Activated CD4-positive, CD25-positive, alpha-beta regulatory T cell treated with anti-CD3 and anti-CD28 coated beads, Interleukin-2, amount 50 U/mL, for 72 hours (primary cell): ENCODE results near the gene DIS3L.
A peak's percentile ranks its signal among the peaks of the same experiment; 100 is the strongest.
"Not testable (repeated sequence)": the region's sequence is repeated elsewhere in the genome, so short reads cannot be mapped to it uniquely, and the experiment has no call there.

Experiments
- DNase-seq: peaks from one replicate; pipeline ENCODE4 v3.0.0; 2021

DIS3L gene

DNA sequence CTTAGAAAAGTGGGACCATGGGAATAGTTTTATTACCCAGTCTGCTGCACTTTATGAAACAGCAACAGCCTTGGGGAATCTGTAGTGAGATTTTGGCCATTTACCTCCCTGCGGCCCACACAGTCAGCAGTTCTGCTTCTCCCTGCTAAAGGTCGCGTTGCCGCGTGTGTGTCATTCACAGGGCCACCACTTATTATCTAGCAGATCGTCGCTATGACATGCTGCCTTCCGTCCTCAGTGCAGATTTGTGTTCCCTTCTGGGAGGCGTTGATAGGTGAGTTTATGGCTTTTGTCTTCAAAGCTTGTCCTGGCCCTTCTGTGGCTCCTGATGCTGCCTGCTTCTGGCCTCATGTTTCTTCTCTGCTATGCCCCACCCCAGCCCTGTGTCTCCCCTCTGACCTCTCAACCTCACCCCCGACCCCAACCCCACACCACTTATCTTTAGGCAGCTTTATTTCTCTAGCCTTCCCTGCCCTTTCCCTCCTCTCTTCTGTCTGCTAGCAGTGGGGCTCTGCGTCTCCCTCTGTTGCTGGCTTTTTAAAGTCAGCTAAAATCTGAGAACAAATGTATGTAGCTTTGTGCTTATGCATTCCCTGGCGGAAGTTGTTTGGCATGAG, 30.1 kb downstream of the DIS3L start:
- no peak for DNase-seq

DNA sequence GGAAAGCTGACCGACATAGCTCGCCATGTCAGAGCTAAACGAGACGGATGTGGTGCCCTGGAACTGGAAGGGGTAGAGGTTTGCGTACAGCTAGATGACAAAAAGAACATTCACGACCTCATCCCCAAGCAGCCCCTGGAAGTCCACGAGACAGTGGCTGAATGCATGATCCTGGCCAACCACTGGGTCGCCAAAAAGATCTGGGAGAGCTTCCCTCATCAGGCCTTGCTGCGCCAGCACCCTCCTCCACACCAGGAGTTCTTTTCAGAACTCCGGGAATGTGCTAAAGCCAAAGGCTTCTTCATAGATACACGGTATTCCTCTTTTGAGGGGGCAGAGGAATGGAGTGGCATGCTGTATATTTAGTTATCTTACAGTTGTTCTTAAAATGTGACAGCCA, 32.7 kb downstream of the DIS3L start:
- DNase-seq, result no peak

DNA sequence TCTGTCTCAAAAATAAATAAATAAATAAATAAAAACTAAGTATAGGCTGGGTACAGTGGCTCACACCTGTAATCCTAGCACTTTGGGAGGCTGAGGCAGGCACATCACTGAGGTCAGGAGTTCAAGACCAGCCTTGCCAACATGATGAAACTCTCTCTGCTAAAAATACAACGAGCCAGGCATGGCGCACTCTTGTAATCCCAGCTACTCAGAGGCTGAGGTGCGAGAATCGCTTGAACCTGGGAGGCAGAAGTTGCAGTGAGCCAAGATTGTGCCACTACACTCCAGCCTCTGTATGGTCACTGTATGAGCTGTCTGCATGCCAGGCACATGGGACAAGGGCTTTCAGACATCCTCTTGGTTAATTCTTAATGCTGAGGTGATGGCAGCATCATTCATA, 34.4 kb downstream of the DIS3L start:
- DNase-seq, result no peak

DNA sequence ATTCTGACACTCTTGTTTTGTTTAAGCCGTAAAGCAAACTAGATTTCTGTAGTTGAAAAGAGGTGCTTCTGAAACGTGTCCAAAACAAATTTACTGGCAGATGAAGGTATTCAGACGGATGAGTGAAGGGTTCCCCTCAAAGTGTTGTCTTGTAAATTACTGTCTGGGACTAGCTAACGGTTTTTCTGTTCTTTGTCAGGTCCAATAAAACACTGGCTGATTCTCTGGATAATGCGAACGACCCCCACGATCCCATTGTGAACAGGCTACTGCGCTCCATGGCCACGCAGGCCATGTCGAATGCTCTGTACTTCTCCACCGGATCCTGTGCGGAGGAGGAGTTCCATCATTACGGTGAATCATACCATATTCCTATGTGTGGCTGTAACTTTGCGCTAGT, 35.4 kb downstream of the DIS3L start:
- DNase-seq, result no peak

DNA sequence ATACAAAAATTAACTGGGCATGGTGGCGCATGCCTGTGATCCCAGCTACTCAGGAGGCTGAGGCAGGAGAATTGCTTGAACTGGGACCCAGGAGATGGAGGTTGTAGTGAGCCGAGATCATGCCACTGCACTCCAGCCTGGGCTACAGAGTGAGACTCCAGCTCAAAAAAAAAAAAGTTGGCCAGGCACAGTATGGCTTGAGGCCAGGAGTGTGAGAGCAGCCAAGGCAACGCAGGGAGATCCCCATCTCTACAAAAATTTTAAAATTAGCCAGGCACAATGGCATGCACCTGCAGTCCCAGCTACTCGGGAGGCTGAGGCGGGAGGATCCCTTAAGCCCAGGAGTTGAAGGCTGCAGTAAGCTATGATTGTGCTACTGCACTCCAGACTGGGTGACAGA, 55.2 kb downstream of the DIS3L start:
- not testable (repeated sequence) for DNase-seq

DNA sequence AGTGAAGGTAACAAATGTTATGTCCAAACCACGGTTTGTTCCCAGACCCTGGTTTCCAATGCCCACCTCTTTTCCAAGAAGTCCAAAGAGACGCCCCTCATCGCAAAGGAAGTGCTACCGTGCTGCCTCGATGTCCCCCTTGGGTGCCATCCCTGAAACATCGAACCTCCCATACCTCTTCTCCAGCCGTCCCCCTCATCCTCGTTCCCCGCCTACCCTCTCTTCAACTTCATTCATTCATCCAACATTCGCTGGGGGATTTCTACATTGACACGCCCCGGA, 62.6 kb downstream of the DIS3L start:
- DNase-seq, result no peak

DNA sequence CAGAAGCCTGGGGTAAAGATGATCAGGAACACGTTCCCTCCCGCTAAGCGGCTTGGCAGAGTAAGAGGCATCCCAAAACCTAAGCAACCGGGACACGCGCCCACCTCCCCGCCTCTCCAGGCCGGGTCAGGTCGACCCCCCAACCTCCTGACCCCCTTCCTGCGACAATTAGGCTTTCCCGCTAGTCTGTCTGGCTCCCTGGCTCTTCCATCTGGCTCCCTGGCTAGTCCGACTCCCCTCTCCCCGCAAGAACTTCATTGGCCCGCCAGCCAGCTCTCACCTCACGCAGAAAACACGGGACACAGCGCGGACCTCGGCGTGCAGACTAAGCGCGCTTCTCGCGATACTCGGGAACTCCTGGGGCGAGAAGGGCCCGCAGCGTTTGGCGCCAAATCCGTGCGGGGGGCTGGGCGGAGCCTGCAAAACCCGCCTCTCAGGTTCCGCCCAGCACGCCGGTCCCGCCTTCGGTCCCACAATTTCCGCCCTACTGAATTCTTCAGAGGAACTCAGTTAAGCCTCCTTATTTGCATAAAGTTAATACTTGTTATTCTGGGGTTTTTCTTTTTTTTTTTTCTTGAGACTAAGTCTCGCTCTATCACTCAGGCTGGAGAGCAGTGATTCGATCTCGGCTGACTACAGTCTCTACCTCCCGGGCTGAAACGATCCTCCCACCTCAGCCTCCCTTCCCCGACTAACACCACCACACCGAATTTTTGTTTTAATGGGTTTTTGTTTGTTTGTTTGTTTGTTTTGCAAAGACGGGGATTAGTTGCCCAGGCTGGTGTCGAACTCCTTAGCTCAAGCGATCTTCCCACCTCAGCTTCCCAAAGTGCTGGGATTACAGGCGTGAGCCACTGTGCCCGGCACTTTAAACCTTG, 63.2 kb downstream of the DIS3L start, which contains the start of gene TIPIN:
TSS of gene TIPIN (minus strand) at position 327 of the 878 bp plus-strand sequence. CDS start 3,738 bp downstream, outside the sequence.
- DNase-seq, result peak; percentile 97

DNA sequence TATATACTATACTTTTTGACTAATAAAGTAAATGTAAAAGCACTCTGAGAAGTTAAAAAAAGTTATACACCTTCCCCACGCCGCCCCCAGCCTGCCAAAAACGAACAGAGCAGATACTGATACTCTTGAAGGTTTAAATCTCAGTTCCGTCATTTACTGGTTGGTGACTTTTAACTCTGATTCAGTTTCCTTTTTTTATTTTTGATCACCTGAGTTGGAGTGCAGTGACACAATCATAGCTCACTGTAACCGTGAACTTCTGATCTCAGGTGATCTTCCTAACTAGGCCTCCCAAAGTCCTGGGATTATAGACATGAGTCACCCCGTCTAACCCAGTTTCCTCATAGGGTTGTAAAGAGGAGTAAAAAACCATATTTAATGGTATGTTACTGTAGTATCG, 66.4 kb downstream of the DIS3L start:
- no peak for DNase-seq

DNA sequence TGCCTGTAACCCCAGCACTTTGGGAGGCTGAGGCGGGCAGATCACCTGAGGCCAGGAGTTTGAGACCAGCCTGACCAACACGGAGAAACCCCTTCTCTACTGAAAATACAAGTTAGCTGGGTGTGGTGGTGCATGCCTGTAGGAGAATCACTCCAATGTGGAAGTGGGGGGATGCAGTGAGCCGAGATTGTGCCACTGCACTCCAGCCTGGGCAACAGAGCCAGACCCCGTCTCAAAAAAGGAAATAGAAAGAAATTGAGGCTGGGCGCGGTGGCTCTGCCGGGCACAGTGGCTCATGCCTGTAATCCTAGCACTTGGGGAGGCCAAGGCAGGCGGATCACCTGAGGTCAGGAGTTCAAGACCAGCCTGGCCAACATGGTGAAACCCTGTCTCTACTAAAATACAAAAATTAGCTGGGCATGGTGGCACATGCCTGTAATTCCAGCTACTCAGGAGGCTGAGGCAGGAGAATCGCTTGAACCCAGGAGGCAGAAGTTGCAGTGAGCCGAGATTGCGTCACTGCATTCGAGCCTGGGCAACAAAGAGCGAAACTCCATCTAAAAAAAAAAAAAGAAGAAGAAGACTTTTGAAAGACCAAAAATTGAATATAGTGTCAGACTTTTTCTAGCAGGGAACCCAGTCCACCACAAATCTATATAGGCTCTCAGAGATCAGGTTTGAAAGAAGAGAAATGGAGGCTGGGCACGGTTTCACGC, 68.5 kb downstream of the DIS3L start:
- DNase-seq, result not testable (repeated sequence)

DNA sequence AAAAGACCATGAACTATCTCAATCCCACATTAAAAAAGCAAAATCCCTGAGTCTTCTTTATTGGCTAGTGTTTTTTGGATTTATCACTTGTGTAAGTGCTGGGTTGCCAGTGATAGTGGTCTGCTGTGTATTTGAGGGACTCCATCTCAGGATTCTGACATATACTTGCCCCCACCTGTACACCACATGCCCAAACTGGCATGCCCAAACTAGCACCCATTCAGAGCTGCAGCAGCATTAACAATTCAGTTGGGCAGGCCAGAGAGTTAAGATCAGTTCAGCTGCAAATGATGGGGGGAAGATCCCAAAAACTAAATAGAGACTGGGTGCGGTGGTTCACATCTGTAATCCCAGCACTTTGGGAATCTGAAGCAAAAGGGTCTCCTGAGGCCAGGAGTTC, 69.4 kb downstream of the DIS3L start:
- no peak for DNase-seq

DNA sequence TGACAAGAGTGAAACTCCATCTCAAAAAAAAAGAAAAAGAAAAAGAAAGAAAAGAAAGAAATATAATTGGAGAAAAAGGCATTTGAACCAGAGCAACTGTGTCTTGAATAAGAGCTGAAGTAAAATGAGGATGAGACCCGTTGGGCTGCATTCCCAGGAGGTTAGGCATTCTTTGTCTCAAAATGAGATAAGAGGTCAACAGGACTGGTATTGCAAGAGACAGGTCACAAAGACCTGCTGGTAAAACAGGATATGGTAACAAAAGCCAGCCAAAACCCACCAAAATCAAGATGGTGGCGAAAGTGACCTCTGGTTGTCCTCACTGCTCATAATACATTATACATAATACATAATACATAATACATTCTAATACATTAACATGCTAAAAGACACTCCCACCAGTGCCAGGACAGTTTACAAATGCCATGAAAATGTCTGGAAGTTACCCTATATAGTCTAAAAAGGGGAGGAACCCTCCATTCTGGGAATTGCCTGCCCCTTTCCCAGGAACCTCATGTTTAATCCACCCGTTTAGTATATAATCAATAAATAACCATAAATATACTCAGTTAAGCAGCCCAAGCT, 71.7 kb downstream of the DIS3L start:
- DNase-seq, result no peak

DNA sequence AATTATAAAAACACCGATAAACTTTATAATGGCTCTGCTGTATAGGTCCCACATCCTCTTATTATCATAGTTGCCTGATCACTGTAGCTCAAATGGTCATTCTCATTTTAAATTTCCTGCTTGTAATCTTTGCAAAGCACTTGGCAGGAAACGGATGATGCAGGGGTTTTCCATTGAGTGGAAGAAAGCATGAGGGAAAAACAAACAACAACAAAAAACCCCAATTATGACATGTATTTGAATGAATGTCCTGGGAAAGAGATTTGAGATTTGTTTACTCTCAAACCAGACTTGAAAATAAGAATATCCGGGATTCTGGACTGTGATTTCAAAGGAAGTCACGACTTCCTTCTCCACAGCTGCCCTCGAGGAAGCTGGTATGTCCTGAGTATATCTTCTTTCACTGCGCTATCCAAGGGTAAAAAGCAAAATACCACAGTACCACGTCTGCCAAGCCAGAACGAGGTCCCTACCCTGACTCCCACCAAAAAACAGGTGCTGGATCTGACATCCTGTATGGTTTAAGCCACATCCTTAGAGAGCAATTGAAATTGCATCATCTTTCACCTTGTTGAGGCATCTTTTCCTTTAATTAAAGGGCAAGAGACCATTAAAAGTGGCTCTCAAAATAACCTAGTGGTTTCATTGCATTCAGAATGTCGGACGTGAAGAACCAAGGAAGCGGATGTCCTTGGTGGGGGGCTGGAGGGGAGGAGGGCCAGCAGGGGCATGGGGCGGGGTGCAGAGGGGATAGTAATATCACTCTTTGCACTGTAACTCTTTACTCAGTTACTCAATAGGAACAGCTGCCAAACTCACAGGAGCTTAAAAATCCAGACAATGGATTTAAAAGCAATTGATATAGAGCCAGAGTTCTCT, 76.6 kb downstream of the DIS3L start:
- DNase-seq, result no peak

DNA sequence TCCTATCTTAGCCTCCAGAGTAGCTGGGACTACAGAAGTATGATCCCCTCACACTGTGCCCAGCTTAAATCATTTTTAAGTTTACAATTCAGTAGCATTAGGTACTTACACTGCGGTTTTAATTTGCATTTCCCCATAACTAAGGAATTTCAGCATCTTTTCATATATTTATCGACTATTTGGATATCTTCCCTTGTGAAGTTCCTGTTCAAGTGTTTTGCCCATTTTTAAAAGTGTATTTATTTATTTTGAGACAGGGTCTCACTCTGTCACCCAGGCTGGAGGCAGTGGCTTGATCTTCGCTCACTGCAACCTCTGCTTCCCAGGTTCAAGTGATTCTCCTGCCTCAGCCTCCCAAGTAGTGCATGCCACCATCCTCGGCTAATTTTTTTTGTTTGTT, 80.8 kb downstream of the DIS3L start:
- no peak for DNase-seq

DNA sequence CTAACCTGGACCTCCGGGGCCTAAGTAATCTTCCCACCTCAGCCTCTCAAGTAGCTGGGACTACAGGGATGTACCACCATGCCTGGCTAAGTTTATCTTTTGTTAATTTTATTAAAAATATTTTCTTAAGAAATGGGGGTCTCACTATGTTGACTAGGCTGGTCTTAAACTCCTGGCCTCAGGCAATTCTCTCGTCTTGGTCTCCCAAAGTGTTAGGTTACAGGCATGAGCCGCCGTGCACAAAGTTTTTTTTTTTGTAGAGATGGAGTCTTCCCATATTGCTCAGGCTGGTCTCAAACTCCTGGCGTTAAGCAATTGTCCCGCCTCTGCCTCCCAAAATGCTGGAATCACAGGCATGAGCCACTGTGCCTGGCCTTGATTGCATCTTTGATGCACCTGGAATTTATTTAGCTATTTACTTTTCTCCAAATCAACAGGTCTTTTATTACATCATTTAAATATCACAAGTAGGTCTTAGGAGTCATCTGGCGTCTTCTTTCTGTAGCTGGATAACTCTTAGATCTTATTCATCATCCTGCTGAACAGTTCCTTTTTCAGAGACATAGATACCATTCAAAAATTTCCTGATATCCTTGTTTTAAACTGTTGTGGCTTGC, 85.6 kb downstream of the DIS3L start:
- no peak for DNase-seq

DNA sequence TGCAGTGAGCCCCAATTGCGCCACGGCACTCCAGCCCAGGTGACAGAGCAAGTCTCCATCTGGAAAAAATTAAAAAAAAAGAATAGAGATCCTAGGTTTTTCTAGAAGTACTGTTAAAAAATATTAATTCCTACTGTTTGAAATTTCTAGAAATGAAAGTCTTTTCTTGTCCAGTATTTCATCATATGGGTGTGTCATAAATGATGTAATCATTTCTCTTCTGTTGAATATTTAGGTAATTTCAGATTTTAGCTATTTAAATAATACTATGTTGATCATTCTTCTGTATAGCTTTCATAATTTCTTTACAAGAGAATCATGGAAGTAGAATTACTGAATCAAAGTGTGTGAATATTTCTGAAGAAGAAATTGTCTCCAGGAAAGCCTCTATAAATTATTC, 88.0 kb downstream of the DIS3L start:
- DNase-seq, result not testable (repeated sequence)
